GM12891 (cell line): Measurements from ENCODE around the gene CCSER1.

Experiments used
- PAX5 ChIP-seq: IDR thresholded peaks from 2 replicates; pipeline ENCODE4 v1.6.1; 2011; ENCODE audit warnings: low read length, moderate library complexity, mild to moderate bottlenecking; ENCODE audit not compliant: insufficient read depth, severe bottlenecking
- POLR2A ChIP-seq: IDR thresholded peaks from 2 replicates; pipeline ENCODE4 v1.6.1; 2011; ENCODE audit warnings: low read depth, low read length, control low read depth
- POLR2AphosphoS5 ChIP-seq: IDR thresholded peaks from 2 replicates; pipeline ENCODE4 v1.6.1; 2011; ENCODE audit warnings: low read depth, low read length, control low read depth
- SPI1 ChIP-seq: IDR thresholded peaks from 2 replicates; pipeline ENCODE4 v1.6.1; 2011; ENCODE audit warnings: low read depth, low read length, control low read depth
- TAF1 ChIP-seq: IDR thresholded peaks from 2 replicates; pipeline ENCODE4 v1.6.1; 2011; ENCODE audit warnings: low read depth, low read length, control low read depth

GRCh38 chr4:90345549-90346215 lies 218.5 kb downstream of the CCSER1 start:
- TF ChIP-seq TAF1 (no peak), POLR2AphosphoS5 (no peak), POLR2A (no peak), PAX5 (no peak), SPI1 (no peak)
